ENCODE measurements around the gene ARHGEF16.

The ARHGEF16 gene

DNA sequence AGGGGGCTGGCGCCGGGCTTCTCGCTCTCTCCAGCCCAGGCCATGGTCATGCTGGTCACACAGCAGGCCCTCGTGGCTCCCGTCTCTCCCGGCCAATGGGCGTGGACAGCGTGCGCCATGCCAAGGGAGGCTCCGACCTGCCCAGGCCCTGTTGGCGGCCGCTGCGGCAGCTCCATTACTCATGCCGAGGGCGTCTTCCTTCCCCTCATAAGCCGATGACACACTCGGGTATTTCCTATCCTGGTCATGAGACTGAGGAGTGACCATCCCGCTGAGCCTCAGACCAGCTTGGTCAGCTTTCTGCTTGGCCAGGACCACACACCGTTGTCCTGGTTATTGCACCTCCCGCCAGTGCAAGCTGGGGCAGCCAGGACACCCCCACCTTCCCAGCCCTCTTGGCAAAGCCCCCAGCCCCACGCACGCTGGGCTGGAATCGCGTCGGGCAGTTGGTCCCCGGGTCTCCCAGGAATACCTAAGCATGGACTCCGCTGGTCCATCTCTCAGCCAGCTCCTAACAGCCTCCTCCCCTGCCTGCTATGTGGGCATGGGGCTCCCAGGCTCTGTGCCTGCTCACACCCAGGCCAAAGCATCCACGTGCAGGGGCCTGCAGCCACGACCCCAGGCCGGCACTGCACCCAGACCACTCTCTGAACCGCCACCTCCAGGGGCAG lies 49.8 kb downstream of the ARHGEF16 start:
- DNase-seq: no peak

DNA sequence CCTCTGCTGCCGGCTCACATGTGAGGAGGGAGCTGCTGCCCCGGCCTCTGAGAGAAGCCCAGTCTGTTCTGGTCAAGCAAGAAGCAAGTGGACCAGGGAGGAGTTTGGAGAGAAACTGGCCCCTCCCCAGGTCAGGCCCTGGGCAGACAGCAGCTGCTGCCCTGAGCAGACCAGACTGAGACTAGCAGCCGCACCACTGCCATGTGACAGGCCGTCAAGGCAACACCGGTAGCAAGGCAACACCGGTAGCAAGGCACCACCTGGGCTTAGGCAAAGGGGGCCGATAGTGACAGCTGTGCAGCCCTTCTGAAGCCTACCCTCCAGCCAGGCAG lies 50.3 kb downstream of the ARHGEF16 start:
- DNase-seq: no peak

- no peak for DNase-seq
Observed at GRCh38 chr1:3505161-3505560, 50.7 kb downstream of the ARHGEF16 start.

- no peak for DNase-seq
Observed at GRCh38 chr1:3506041-3506440, 51.6 kb downstream of the ARHGEF16 start.

- no peak for DNase-seq
Observed at GRCh38 chr1:3506943-3507342, 52.5 kb downstream of the ARHGEF16 start.

DNA sequence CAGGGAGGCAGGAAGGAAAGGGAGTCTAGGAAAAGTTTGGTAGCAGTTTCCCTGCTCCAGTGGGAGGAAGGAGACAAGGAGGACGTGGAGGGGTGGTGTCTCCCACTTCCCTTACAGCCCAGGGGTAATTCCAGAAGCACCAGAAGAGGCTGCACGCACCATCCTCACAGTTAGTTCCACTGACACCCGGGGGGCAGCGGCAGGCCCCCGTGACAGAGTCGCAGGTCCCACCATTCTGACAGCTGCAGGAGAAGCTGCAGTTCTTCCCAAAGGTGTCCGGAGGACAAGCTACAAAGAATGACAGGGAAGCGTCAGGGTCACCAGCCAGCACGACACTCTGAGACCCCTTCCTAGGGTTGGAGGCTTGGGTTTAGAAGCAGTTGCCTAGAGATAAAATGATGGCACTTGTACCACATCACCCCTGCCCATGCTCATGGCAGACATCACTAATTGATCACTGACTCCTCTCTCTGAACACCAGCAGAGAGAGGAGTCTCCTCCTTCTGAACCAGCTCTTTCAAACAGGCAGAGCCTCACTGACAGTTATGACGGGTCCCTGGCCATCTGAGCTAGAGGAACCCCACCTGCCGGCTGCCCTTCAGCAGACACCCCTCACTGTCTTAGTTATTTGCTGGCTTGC lies 53.3 kb downstream of the ARHGEF16 start:
- DNase-seq: no peak

DNA sequence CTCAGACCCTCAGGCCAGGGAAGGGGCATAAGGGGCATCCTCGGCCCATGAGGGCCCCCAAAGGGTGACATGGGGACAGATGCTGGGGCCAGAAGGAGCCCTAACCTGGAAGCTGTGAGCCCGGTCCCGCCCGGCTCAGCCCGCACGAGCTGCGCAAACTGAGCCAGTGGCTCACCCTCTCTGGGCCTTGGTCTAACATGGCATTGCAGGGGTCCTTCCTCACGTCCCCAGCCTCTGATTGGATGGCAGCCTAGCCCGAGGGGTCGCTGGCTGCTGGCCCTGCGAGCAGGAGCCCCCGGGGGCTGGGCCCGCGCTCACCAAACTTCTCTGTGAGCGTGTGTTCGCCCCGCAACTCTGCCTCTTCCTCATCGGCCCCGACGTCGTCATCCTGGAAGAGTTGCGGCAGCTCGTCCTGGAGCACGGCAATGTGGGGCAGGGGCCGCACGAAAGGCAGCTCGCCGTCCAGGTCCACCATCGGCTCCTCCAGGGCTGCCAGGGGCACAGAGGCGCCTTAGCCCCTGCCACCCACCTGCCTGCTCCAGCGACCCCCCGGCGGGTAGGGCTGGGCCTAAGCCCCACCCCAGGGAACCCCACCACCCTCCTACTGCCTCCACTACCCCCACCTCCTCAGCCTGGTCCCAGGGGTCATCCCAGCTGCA lies 54.4 kb downstream of the ARHGEF16 start:
- DNase-seq: no peak

DNA sequence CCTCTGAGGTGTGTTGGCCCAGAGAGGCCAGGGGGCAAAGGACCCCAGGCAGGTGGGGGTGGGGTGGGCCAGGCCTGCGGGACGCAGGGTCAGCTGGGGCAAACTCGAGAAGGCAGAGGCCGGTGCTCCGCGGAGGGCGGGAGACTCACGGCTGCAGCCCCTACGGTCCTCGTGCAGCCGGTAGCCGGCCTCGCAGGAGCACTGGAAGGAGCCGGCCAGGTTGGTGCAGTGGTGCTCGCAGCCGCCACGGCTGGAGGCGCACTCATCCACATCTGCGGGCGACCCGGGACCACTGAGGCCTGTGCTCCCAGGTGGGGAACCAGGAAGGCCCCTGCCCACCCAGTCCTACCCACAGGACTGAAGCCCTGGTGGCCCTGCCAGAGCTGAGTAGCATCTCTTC lies 55.3 kb downstream of the ARHGEF16 start:
- DNase-seq: no peak

DNA sequence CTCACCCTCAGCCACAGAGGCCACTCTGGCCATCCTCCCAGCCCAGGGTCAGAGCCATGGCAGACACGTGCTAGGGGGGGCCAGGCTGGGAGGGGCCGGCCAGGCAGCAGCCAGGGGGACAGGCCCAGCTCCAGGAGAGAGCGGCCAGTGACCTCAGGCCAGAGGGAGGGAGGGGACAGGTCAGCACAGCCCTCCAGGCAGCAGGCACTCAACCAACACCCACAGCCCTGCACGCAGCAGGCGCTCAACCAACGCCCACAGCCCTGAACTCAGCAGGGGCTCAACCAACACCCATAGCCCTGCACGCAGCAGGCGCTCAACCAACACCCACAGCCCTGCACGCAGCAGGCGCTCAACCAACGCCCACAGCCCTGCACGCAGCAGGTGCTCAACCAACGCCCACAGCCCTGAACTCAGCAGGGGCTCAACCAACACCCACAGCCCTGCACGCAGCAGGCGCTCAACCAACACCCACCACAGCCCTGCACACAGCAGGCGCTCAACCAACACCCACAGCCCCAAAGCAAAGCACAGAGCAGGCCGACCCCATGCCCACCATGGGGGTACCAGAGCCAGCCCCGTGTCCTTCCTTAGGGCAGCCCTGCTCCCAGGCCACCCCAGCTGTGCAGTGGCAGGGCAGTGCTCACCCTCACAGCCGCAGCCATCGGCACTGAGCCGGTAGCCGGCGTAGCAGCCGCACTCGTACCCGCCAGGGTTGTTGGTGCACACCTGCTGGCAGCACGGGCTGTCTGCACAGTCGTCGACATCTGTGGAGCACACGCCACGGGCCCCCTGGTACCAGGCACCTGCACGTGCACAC lies 55.9 kb downstream of the ARHGEF16 start:
- DNase-seq: no peak

DNA sequence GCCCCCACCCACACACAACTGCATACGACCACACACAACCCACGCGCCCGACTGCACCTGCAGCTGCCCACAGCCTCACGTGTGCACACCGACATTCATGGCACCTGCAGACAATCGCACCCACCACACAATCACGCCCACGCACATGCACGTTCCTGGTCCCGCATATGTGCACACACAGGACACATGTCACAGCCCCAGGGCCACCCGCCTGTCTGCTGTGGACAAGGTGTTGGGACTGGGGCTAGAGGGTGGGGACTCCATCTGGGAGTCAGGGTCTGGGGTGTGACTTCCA lies 56.4 kb downstream of the ARHGEF16 start:
- DNase-seq: no peak

GRCh38 chr1:3511306-3511705 lies 56.8 kb downstream of the ARHGEF16 start:
- no peak for DNase-seq

DNA sequence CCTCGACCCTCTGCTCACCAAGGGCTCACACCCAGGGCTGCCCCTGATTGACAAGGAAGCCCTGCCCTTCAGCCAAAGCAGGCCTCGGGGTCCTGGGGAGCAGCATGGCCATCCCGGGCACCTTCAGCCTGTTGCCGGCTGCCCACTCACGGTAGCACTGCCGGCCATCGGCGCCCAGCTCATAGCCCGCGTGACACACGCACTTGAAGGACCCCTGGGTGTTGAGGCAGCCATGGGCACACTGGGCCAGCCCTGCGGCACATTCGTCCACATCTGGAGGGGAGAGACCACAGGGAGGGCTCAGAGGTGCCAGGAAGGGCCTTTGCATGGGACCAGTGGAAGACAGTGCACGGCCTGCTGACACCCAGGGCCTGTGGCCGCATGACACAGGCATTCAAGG lies 57.4 kb downstream of the ARHGEF16 start:
- no peak for DNase-seq

- no peak for DNase-seq
Observed at GRCh38 chr1:3514404-3514803, 59.9 kb downstream of the ARHGEF16 start.

DNA sequence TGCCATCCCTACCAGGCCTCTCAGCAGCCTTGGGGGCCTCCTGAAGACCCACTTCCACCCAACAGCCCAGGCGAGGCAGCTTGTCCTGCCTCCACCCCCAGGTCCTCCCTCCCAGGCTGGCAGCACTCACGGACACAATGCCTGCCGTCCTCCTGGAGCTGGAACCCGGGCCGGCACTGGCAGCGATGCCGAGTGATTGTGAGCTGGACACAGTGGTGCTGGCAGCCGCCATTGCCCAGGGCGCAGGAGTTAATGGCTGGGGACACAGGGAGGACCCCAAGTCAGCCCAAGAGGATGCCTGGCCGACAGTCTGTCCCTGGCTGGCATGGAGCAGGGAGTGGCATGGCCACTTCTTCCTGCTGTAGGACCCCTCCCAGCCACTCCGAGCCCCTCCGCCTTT lies 60.8 kb downstream of the ARHGEF16 start:
- no peak for DNase-seq

GRCh38 chr1:3515774-3516480 lies 61.5 kb downstream of the ARHGEF16 start:
- DNase-seq: no peak

DNA sequence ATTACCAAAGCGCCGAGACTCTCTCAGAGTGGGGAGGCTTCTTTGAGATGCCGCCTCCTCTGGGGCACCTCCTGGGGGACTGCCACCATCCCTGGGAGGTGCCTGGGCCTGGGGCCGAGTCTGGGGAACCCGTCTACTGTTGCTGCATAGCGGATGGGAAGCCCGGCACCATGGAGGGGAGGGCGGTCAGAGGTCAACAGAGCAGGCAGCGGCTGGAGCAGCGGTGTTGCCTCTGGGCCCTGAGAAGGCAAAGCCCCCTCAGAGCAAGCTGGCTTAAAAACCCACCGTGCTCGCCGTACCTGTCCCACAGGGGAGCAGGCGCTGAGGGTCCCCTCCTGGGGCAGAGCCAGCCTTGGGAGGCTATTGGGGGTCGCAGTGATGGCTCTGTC lies 62.0 kb downstream of the ARHGEF16 start:
- DNase-seq: no peak

- no peak for DNase-seq
Observed at GRCh38 chr1:3516911-3517675, 62.6 kb downstream of the ARHGEF16 start.

DNA sequence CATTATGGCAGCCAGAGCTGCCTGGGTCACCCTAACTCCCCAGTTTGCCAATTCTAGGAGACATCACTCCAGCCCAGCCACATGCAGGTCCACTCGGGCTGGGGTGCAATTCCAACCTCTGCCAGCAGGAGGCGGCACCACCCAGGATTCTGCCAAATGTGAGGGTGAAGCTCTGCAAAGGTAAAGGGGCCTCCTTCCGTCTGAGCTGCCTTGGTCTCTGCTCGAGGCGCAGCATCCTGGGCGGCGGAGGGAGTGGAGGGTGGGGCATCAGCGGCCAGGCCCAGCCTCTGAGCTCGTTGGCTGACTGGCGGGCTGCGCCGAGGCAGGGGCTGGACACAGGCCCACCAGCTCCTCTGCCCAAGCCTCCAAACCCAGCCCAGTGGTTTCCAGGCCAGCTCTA lies 63.8 kb downstream of the ARHGEF16 start:
- no peak for DNase-seq

DNA sequence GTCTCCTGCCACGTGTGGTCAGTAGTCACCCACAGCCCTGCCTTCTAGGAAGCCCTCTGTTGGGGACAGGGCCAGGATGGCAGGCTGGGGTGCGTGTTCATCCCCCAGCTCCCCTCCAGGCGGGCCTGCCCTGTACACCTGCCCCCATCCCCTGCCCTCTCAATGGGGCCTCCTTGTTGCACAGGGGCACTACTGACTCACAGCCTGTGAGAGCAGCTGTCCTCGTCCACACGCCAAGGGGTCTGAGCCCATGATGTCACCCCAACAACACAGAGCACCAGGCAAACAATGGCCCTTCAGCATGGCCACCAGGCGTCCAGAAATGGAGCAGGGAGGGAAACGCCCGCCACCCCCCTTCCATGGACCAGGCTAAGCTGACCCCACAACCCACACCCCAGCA lies 64.3 kb downstream of the ARHGEF16 start:
- no peak for DNase-seq

DNA sequence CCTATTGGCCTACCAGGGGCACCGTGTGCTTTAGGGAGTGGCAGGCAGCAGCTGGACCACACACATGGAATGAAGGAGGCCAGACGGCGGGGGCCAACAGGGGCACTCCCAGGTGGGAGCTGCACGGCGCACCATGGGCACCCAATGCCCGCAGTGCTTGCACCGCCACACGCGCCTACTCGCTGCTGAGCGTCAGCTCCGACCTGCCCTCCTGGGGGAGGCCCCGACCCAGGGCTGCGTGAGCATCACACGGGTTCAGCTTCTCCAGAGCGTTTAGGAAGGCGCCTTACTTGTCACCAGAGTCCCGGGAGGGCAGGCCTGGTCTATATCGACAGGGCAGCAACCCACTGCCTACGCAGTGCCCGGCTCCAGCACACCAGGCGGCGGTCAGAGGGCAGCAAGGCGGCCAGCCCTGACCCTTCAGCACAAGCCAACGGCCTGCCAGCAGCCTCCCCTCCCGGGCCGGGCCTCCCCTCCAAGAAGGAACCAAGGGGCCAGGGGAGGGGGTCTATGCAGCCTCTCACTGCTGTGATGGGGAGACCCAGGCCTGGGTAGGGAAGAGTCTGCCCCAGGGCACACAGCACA lies 64.9 kb downstream of the ARHGEF16 start:
- DNase-seq: no peak

DNA sequence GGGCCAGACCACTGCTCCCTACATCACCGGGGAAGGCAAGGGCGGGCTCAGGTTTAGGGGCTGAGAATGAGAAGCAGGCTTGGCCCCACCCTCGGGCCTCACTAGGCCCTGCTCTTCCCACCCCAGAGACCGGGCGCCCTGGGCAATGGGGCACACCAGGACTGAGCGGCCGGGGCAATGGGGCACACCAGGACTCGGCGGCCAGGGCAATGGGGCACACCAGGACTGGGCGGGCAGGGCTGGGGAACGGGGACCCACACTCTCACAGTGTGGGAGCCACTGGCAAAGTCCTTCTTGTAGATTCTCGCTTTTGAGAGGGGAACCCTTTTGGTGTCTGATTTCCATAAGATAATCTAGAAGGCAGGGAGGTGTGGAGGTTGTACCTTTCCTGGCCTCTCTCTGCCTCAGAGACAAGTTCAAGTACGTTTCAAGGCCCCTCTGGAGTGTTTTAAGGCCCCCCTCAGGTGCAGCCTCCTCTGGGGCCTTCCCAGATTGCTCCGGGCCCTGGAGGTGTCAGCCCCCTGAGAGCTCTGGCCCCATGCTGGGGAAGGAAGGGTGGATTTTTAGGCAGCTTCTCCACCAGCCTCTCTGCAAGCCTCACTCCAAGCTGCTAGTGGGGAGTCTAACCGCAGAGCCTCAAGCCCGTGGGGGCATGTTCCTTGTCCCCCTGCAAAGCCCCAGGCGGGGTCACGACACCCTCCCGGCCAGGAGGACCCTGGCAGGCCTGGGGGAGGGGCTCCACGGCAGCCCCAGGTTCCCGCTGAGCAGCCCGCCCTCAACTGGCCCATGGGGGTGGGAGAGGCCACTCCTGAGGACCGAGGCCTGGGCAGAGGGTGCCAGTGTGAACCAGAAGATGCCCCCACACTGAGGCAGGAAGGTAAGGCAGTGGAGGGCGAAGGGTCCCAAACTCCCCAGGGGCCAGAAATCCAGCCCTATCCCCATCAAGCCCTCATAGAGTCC lies 66.2 kb downstream of the ARHGEF16 start:
- DNase-seq: no peak

All from activated CD4-positive, alpha-beta T cell treated with anti-CD3 and anti-CD28 coated beads, Interleukin-2, amount 50 U/mL, for 16 hours (primary cell).